K562 (cell line): Measurements from ENCODE around the gene CCDC106. TPM values are rescaled to one million over a fixed set of nuclear protein-coding genes. Genes with fewer than 3 reads are reported as not detected.
A peak's percentile ranks its signal among the peaks of the same experiment; 100 is the strongest.

Source experiments
- E2F6 ChIP-seq, 2 experiments: IDR thresholded peaks; 2 replicates each; pipeline ENCODE4 v1.6.1; 2011; ENCODE audit warnings: borderline replicate concordance in 1 of 2, control low read depth in 1 of 2, low read depth in 1 of 2, low read length in 1 of 2, mild to moderate bottlenecking in 1 of 2, mixed read lengths in 1 of 2, moderate library complexity in 1 of 2; ENCODE audit not compliant: insufficient read depth in 1 of 2, insufficient read length in 1 of 2, poor library complexity in 1 of 2, severe bottlenecking in 1 of 2; ENCODE audit errors: extremely low read depth in 1 of 2
- HNRNPUL1 ChIP-seq: fragments of 200-400 bp; formaldehyde crosslinking; IDR thresholded peaks from 2 replicates; pipeline ENCODE4 v1.6.1; 2017; ENCODE audit warnings: low read length
- JUN ChIP-seq, 2 experiments: sonication (generic) in 1 of 2; formaldehyde crosslinking in 1 of 2; IDR thresholded peaks; 2 replicates each; pipeline versions ENCODE4 v1.6.1 to v1.8.0; 2012 to 2022; ENCODE audit warnings: borderline replicate concordance in 2 of 2, mild to moderate bottlenecking in 2 of 2, improper control_type of control experiment in 1 of 2, low read depth in 1 of 2, low read length in 1 of 2, missing genetic modification reagents in 1 of 2
- NCOA4 ChIP-seq: fragments of 450-650 bp; IDR thresholded peaks from 2 replicates; pipeline ENCODE4 v1.6.1; 2018; ENCODE audit warnings: mild to moderate bottlenecking; ENCODE audit not compliant: partially characterized antibody
- NCOA6 ChIP-seq: fragments of 450-650 bp; IDR thresholded peaks from 2 replicates; pipeline ENCODE4 v1.6.1; 2017; ENCODE audit warnings: mild to moderate bottlenecking
- NR2F6 ChIP-seq: fragments of 450-650 bp; formaldehyde crosslinking; IDR thresholded peaks from 2 replicates; pipeline ENCODE4 v1.4.0; 2020; ENCODE audit warnings: mild to moderate bottlenecking
- POLR3G ChIP-seq: IDR thresholded peaks from 2 replicates; pipeline ENCODE4 v1.6.1; 2011; ENCODE audit not compliant: insufficient read length, insufficient replicate concordance; ENCODE audit errors: extremely low read depth
- PRDM10 ChIP-seq: fragments of 450-650 bp; IDR thresholded peaks from 2 replicates; pipeline ENCODE4 v1.6.1; 2018; ENCODE audit not compliant: partially characterized antibody
- RREB1 ChIP-seq: fragments of 250-450 bp; sonication (Bioruptor Pico); IDR thresholded peaks from 2 replicates; pipeline ENCODE4 v1.4.0; 2020
- SP1 ChIP-seq: sonication (generic); formaldehyde crosslinking; IDR thresholded peaks from 2 replicates; pipeline ENCODE4 v1.8.1; 2022; ENCODE audit warnings: mild to moderate bottlenecking, missing genetic modification reagents
- ZNF121 ChIP-seq: sonication (generic); formaldehyde crosslinking; conservative IDR thresholded peaks from 2 replicates; pipeline ENCODE4 v1.8.0; 2022; ENCODE audit warnings: missing genetic modification reagents
- ZNF280A ChIP-seq: fragments of 450-650 bp; IDR thresholded peaks from 2 replicates; pipeline ENCODE4 v1.6.1; 2018; ENCODE audit warnings: mild to moderate bottlenecking, low read depth; ENCODE audit not compliant: partially characterized antibody
- ZNF76 ChIP-seq: fragments of 250-450 bp; sonication (Bioruptor Pico); IDR thresholded peaks from 2 replicates; pipeline ENCODE4 v1.4.0; 2020; ENCODE audit warnings: mild to moderate bottlenecking, moderate library complexity, borderline replicate concordance
- polyA plus RNA-seq, 8 experiments: library from polyadenylated mRNA; depleted of rRNA in 4 of 8; stranded (reverse) in 5 of 8; unstranded in 3 of 8; fragments of >200 nt; fragmentation: Nextera tagmentation in 2 of 8; fragmentation: Illumina TruSeq in 1 of 8; extraction: Ambion mirVana in 2 of 8; extraction: Trizol in 1 of 8; gene quantifications; 2 replicates each; pipeline versions ENCODE4 v1.2.1 to v1.2.3, GENCODE V29; 2011 to 2014; ENCODE audit warnings: inconsistent platforms in 1 of 8, missing spikeins in 1 of 8
- total RNA-seq, 7 experiments: library from RNA; depleted of rRNA in 6 of 7; stranded (reverse); fragments of >200 nt in 6 of 7; fragmentation: Illumina TruSeq in 2 of 7; extraction: Trizol in 2 of 7; gene quantifications; 2 replicates each; pipeline versions ENCODE4 v1.2.1 to v1.2.3, GENCODE V29; 2011 to 2021; ENCODE audit warnings: low replicate concordance in 1 of 7

Gene CCDC106
- total and polyA plus RNA-seq, 9 of the 15 experiments (the other 6 are each of a cell fraction or from before 2014, with no cell fraction given), result 0.10 to 27.5 (median 15.0) TPM; not detected in 1

- TF ChIP-seq PRDM10 (no peak), JUN (IDR thresholded peaks at IDR 0.05; ENCODE audit: borderline replicate concordance, low read depth, low read length) (peak; percentile 5; the same call in 1 of the 2 replicates), JUN (CRISPR knock-in tag; IDR thresholded peaks at IDR 0.05; ENCODE audit: borderline replicate concordance) (no peak), E2F6 (IDR thresholded peaks at IDR 0.05; ENCODE audit: borderline replicate concordance in 1 of 2, extremely low read depth in 1 of 2, insufficient read depth in 1 of 2, insufficient read length in 1 of 2, low read depth in 1 of 2, low read length in 1 of 2, poor library complexity in 1 of 2, severe bottlenecking in 1 of 2) (peak; percentile 90 to 93), ZNF280A (no peak), NCOA6 (no peak), RREB1 (CRISPR knock-in tag) (peak; percentile 89), ZNF76 (CRISPR knock-in tag) (0 out of 2 replicates have a peak, but pooled peaks have one; percentile 76), ZNF121 (no peak), SP1 (CRISPR knock-in tag) (no peak; the same call in 1 of the 2 replicates), POLR3G (no peak), HNRNPUL1 (no peak), NCOA4 (no peak), NR2F6 (no peak; the same call in 1 of the 2 replicates)
These were observed 7.0 kb downstream of the CCDC106 start, which contains the start of gene U2AF2 (continued) for GRCh38 chr19:55654868-55655647.
